Esophagus squamous epithelium (tissue), 5 donors: ENCODE data around the gene SLC22A31. TPM values are rescaled to one million over a fixed set of nuclear protein-coding genes. Genes with fewer than 3 reads are reported as not detected.
"Not testable (repeated sequence)": the region's sequence is repeated elsewhere in the genome, so short reads cannot be mapped to it uniquely, and the experiment has no call there.

ENCODE experiments used
- DNase-seq: peaks from one replicate; lab custom pipeline; 2025; lab: John Stamatoyannopoulos, UW
- H3K27ac ChIP-seq, 4 donors: fragments of 200-600 bp; sonication (generic); one replicate each; pipeline ENCODE4 v1.5.1; 2016 to 2019; ENCODE audit warnings: mild to moderate bottlenecking in 1 of 4
- H3K27me3 ChIP-seq, 4 donors: fragments of 200-600 bp; sonication (generic); 1 replicate in 3 of 4; 2 replicates in 1 of 4; pipeline versions ENCODE4 v1.5.1 to v1.6.0; 2017 to 2021; ENCODE audit warnings: antibody characterized with exemption in 1 of 4
- H3K36me3 ChIP-seq, 3 donors: fragments of 200-600 bp; sonication (generic); one replicate each; pipeline ENCODE4 v1.5.1; 2016 to 2019
- H3K4me1 ChIP-seq, 3 donors: fragments of 200-600 bp; sonication (generic); one replicate each; pipeline ENCODE4 v1.5.1; 2017 to 2019
- H3K4me3 ChIP-seq, 4 donors: fragments of 200-600 bp; sonication (generic); 1 replicate in 3 of 4; 2 replicates in 1 of 4; pipeline ENCODE4 v1.5.1; 2016 to 2019; ENCODE audit warnings: mild to moderate bottlenecking in 2 of 4, moderate library complexity in 1 of 4
- H3K9me3 ChIP-seq, 3 donors: fragments of 200-600 bp; sonication (generic); one replicate each; pipeline ENCODE4 v1.5.1; 2016 to 2019
- POLR2A ChIP-seq, 4 donors: fragments of 450-650 bp; IDR thresholded peaks; one replicate each; pipeline ENCODE4 v1.6.1; 2017; ENCODE audit warnings: antibody characterized with exemption in 4 of 4, mild to moderate bottlenecking in 4 of 4, moderate library complexity in 3 of 4
- WGBS, 2 donors: methylation state at CpG; one replicate each; pipeline ENCODE4 v1.1.5; 2018; 5-methylcytosine and 5-hydroxymethylcytosine counted together
- intact Hi-C: fragments of 100-400 bp; cut with DNase I; formaldehyde crosslinking; loops from one replicate; pipeline ENCODE4 v1.15.0; 2022
- total RNA-seq, 4 donors: library from RNA; depleted of rRNA; stranded (reverse); fragments of >200 nt; gene quantifications; one replicate each; pipeline ENCODE4 v1.1.0, GENCODE V29; 2016
- TF ChIP-seq, protein P1 (sequence below), 6 experiments: fragments of 450-650 bp in 4 of 6; fragments of 200-600 bp in 2 of 6; sonication (generic) in 2 of 6; IDR thresholded peaks; one replicate each; pipeline ENCODE4 v1.5.1; 2016 to 2019; ENCODE audit warnings: antibody characterized with exemption in 6 of 6, mild to moderate bottlenecking in 4 of 6, moderate library complexity in 4 of 6
- donor health status: DM: yes; HTN: yes; CAD: no.

The SLC22A31 gene
- total RNA-seq, 4 donors from 2014 or later = not detected

DNA sequence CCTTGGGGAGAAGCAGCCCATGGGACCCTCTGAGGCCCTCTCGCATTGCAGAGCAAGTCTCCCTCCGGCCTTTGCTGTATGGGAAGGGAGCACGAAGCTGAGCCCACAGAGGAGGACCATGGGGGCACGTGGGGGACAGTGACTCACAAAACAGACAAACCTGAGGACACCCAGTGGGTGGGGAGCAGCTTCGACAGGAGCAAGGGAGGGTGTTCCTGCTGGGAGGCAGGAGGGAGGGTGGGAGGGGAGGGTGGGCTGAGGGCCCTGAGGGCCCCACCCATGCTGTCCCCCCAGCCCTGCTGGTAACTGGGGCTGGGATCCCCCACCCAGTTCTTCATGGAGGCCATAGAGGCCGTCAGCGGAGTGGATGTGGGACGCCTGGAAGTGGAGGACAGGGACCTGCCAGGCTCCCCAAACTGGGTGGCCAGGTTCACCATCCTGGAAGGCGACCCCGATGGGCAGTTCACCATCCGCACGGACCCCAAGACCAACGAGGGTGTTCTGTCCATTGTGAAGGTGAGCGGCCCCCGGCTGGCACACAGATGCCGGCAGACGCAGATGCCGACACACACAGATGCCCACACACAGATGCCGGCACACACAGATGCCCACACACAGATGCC lies 12.5 kb downstream of the SLC22A31 start:
- H3K27me3 ChIP-seq = peaks cover 0 to 37% (median 0%) of the 10 kb centered on the region in 4 donors
- 65 to 67% methylated on average over 5 to 9 of the region's 19 CpGs for WGBS, 2 donors
- no peaks in the 10 kb centered on the region for H3K36me3 ChIP-seq
- H3K4me3 ChIP-seq = no peak overlapping the region
- peaks cover 8 to 12% (median 8%) of the 10 kb centered on the region in 3 donors for H3K4me1 ChIP-seq
- no peak overlapping the region for H3K27ac ChIP-seq
- intact Hi-C loops = no loop called here
- DNase-seq = no peak
- no peak for TF ChIP-seq POLR2A (IDR thresholded peaks at IDR 0.05)
- TF ChIP-seq, protein P1, sequence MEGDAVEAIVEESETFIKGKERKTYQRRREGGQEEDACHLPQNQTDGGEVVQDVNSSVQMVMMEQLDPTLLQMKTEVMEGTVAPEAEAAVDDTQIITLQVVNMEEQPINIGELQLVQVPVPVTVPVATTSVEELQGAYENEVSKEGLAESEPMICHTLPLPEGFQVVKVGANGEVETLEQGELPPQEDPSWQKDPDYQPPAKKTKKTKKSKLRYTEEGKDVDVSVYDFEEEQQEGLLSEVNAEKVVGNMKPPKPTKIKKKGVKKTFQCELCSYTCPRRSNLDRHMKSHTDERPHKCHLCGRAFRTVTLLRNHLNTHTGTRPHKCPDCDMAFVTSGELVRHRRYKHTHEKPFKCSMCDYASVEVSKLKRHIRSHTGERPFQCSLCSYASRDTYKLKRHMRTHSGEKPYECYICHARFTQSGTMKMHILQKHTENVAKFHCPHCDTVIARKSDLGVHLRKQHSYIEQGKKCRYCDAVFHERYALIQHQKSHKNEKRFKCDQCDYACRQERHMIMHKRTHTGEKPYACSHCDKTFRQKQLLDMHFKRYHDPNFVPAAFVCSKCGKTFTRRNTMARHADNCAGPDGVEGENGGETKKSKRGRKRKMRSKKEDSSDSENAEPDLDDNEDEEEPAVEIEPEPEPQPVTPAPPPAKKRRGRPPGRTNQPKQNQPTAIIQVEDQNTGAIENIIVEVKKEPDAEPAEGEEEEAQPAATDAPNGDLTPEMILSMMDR (IDR thresholded peaks at IDR 0.05) = no peak
- no peaks in the 10 kb centered on the region for H3K9me3 ChIP-seq

DNA sequence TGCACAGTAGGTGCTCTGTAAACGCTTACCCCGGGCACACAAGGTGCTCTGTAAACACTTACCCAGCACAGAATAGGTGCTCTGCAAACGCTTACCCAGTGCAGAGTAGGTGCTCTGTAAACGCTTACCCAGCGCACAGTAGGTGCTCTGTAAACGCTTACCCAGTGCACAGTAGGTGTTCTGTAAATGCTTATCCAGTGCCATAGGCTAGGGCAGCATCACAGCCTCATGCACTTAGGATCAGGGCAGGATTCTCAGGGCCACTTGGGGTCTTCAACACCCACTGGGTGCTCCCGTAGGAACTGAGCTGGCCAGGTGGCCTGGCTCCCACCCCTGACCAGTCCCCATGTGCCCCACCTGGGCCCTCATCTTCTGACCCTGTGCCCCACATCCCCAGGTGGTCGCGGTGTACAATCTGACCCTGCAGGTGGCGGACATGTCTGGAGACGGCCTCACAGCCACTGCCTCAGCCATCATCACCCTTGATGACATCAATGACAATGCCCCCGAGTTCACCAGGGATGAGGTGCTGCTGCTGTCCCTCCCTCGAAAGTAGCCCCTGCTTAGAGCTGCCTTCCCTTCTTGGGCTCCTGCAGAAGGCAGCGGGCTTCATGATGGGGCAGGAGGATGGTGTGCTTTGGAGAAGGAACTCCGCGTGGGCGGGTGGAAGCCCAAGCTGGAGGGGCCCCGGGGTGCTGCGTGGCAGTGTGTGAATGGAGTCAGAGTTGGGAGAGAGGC lies 13.1 kb downstream of the SLC22A31 start:
- DNase-seq = no peak
- H3K27me3 ChIP-seq = peaks cover 0 to 42% (median 0%) of the 10 kb centered on the region in 4 donors
- H3K4me3 ChIP-seq = no peak overlapping the region
- TF ChIP-seq POLR2A (IDR thresholded peaks at IDR 0.05) = no peak
- TF ChIP-seq, protein P1 (IDR thresholded peaks at IDR 0.05) = no peak
- intact Hi-C loops = no loop called here
- peaks cover 6 to 9% (median 7%) of the 10 kb centered on the region in 3 donors for H3K4me1 ChIP-seq
- 53 to 56% methylated on average over 7 to 13 of the region's 19 CpGs for WGBS, 2 donors
- no peak overlapping the region for H3K27ac ChIP-seq
- no peaks in the 10 kb centered on the region for H3K36me3 ChIP-seq
- no peaks in the 10 kb centered on the region for H3K9me3 ChIP-seq

DNA sequence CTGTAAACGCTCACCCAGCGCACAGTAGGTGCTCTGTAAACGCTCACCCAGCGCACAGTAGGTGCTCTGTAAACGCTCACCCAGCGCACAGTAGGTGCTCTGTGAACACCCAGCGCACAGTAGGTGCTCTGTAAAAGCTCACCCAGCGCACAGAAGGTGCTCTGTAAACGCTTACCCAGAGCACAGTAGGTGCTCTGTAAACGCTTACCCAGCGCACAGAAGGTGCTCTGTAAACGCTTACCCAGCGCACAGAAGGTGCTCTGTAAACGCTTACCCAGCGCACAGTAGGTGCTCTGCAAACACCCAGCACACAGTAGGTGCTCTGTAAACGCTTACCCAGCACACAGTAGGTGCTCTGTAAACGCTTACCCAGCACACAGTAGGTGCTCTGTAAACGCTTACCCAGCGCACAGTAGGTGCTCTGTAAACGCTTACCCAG lies 13.7 kb downstream of the SLC22A31 start:
- DNase-seq, H3K27ac ChIP-seq, H3K4me1 ChIP-seq, intact Hi-C loops, H3K9me3 ChIP-seq, H3K4me3 ChIP-seq, H3K36me3 ChIP-seq: not testable (repeated sequence)
- 92 to 93% methylated on average over 5 to 14 of the region's 20 CpGs for WGBS, 2 donors
- H3K27me3 ChIP-seq = peaks cover 0 to 38% (median 0%) of the 10 kb centered on the region in 4 donors

DNA sequence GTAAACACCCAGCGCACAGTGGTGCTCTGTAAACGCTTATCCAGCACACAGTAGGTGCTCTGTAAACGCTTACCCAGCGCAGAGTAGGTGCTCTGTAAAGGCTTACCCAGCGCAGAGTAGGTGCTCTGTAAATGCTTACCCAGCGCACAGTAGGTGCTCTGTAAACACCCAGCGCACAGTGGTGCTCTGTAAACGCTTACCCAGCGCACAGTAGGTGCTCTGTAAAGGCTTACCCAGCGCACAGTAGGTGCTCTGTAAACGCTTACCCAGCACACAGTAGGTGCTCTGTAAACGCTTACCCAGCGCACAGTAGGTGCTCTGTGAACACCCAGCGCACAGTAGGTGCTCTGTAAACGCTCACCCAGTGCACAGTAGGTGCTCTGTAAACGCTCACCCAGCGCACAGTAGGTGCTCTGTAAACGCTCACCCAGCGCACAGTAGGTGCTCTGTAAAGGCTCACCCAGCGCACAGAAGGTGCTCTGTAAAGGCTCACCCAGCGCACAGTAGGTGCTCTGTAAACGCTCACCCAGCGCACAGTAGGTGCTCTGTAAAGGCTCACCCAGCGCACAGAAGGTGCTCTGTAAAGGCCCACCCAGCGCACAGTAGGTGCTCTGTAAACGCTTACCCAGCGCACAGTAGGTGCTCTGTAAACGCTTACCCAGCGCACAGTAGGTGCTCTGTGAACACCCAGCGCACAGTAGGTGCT lies 14.3 kb downstream of the SLC22A31 start:
- H3K9me3 ChIP-seq, H3K4me3 ChIP-seq, H3K36me3 ChIP-seq, H3K27ac ChIP-seq, H3K4me1 ChIP-seq, DNase-seq, intact Hi-C loops: not testable (repeated sequence)
- WGBS, 2 donors = 93 to 100% methylated on average over 1 to 25 of the region's 30 CpGs
- H3K27me3 ChIP-seq = peaks cover 0 to 38% (median 0%) of the 10 kb centered on the region in 4 donors

DNA sequence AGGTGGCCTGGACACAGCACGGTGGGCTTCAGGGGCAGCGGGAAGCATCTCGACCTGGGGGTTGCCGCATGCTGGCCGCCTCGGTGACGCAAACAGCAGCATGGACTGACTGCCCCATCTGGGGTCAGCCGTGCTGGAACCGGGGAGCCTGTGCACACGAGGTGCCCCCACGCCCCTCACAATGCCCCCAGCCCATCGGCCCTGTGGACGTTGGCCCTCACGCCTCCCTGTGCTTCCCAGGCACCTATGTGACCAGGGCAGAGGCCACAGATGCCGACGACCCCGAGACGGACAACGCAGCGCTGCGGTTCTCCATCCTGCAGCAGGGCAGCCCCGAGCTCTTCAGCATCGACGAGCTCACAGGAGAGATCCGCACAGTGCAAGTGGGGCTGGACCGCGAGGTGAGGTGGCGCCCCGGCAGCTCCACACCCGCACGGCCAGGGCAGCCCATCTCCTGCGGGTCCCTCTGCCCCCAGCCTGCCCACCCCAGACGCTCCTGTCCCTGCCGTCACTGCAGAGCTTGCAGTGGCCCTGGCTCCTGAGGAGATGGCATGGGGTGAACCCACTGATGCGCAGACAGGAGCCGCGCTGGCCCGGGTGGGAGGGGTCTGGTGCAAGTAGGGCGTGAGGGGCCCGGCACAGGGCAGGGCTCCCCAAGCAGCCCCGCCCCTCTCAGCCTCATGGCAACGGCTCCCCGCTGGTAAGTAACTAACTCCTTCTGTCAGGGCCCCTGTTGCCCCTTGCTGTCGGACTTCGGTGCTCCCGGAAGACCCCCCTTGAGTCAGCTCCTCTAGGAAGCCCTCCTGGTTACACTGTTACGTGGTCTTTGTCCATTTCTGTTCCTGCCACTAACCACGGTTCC lies 15.2 kb downstream of the SLC22A31 start:
- Histone ChIP-seq H3K27ac (no peak overlapping the region), H3K9me3 (no peaks in the 10 kb centered on the region), H3K4me3 (no peak overlapping the region), H3K4me1 (no peaks in the 10 kb centered on the region), H3K36me3 (no peaks in the 10 kb centered on the region), H3K27me3 (peaks cover 0 to 47% (median 0%) of the 10 kb centered on the region in 4 donors)
- no peak for DNase-seq
- no peak for TF ChIP-seq POLR2A (IDR thresholded peaks at IDR 0.05)
- intact Hi-C loops = no loop called here
- 59 to 100% methylated on average over 1 to 25 of the region's 48 CpGs for WGBS, 2 donors

DNA sequence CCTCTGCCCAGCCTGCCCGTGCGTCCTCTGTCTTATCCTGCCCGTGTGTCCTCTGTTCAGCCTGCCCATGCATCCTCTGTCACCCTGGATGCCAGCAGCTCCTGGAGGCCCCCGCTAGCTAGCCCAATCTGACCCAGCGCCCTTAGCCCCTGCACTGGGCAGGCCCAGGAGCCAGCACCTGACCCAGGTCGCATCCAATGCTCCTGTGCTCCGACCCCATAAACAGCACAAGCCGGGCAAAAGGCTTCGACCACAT lies 15.7 kb downstream of the SLC22A31 start:
- H3K4me1 ChIP-seq = no peaks in the 10 kb centered on the region
- 54 to 68% methylated on average over 3 to 8 of the region's 9 CpGs for WGBS, 2 donors
- H3K27me3 ChIP-seq = peaks cover 0 to 52% (median 0%) of the 10 kb centered on the region in 4 donors
- no peak for TF ChIP-seq POLR2A (IDR thresholded peaks at IDR 0.05)
- TF ChIP-seq, protein P1 (IDR thresholded peaks at IDR 0.05) = no peak
- DNase-seq = no peak
- no peak overlapping the region for H3K27ac ChIP-seq
- intact Hi-C loops = no loop called here
- H3K9me3 ChIP-seq = no peaks in the 10 kb centered on the region
- H3K36me3 ChIP-seq = no peaks in the 10 kb centered on the region
- no peak overlapping the region for H3K4me3 ChIP-seq
